ENCODE results near the gene ADGRA1. TPM values are rescaled to one million over a fixed set of nuclear protein-coding genes. Genes with fewer than 3 reads are reported as not detected.

Gene ADGRA1
- polyA plus RNA-seq, 2 of the 4 experiments (the other 2 are of a cell fraction): not detected

DNA sequence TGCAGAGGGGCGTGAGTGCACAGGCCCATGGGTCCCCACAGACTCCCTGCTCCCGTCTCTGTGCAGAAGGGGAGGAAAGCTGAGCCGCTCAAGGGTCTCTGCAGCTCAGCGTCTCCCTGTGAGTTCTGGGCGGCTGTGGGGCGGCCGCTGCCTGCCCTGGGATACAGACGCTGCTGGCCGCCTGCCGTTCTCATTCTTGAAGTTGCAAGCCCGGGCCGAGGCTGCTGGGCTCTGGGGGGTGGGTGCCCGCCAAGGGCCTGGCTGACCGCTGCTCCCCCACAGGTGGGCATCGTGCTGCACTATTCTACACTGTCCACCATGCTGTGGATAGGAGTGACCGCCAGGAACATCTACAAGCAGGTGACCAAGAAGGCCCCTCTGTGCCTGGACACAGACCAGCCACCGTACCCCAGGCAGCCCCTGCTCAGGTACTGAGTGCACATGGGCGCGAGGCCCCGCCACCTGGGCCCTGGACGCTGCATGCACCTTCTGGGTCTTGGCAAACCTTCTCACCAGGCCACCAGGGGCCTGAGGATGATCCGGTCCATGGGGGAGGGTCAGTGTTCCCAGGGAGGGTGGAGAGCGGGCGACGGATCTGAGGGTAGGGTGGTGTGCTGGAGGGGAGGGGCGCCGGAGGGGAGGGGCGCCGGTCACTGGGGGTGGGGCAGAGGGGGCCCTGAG is 14.8 kb downstream of the ADGRA1 start:
- no peak for DNase-seq (ENCODE audit: low read depth in 1 of 2, low spot score in 1 of 2)
- Histone ChIP-seq H3K4me2 (no peak overlapping the region), H3K27ac (no peak overlapping the region), H3K4me1 (no peaks in the 10 kb centered on the region), H3K9me3 (peaks cover 7% of the 10 kb centered on the region; the same call in 1 of the 3 replicates), H3K4me3 (no peak overlapping the region)
- ChIA-PET POLR2A (no interaction called here), CTCF (interaction anchor here (0.7 to 1.4 kb wide), 5 partner anchors 10 to 22 kb away, joined by 3 read pairs; no protein-coding TSS in a partner anchor)
- no peak for TF ChIP-seq HOXB5 (CRISPR knock-in tag; IDR thresholded peaks at IDR 0.05)
- TF ChIP-seq CEBPB (IDR thresholded peaks at IDR 0.05): no peak
- no peak for TF ChIP-seq FOSB (CRISPR knock-in tag; IDR thresholded peaks at IDR 0.05)
- TF ChIP-seq TP53 (CRISPR knock-in tag; IDR thresholded peaks at IDR 0.05): no peak
- TF ChIP-seq ESRRA (IDR thresholded peaks at IDR 0.05; ENCODE audit: borderline replicate concordance, low read length): no peak
- no peak for TF ChIP-seq ZNF302 (CRISPR knock-in tag; IDR thresholded peaks at IDR 0.05)
- TF ChIP-seq, protein P1, sequence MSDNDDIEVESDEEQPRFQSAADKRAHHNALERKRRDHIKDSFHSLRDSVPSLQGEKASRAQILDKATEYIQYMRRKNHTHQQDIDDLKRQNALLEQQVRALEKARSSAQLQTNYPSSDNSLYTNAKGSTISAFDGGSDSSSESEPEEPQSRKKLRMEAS (IDR thresholded peaks at IDR 0.05): no peak
- TF ChIP-seq, protein P2, sequence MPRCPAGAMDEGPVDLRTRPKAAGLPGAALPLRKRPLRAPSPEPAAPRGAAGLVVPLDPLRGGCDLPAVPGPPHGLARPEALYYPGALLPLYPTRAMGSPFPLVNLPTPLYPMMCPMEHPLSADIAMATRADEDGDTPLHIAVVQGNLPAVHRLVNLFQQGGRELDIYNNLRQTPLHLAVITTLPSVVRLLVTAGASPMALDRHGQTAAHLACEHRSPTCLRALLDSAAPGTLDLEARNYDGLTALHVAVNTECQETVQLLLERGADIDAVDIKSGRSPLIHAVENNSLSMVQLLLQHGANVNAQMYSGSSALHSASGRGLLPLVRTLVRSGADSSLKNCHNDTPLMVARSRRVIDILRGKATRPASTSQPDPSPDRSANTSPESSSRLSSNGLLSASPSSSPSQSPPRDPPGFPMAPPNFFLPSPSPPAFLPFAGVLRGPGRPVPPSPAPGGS (IDR thresholded peaks at IDR 0.05): no peak
- TF ChIP-seq NPAS2 (CRISPR knock-in tag; IDR thresholded peaks at IDR 0.05; ENCODE audit: borderline replicate concordance): no peak
- 56% methylated on average over 4 of the region's 29 CpGs for WGBS (ENCODE audit: missing lambda C conversion rate)
- no peak for ATAC-seq
- no peak for FAIRE-seq

DNA sequence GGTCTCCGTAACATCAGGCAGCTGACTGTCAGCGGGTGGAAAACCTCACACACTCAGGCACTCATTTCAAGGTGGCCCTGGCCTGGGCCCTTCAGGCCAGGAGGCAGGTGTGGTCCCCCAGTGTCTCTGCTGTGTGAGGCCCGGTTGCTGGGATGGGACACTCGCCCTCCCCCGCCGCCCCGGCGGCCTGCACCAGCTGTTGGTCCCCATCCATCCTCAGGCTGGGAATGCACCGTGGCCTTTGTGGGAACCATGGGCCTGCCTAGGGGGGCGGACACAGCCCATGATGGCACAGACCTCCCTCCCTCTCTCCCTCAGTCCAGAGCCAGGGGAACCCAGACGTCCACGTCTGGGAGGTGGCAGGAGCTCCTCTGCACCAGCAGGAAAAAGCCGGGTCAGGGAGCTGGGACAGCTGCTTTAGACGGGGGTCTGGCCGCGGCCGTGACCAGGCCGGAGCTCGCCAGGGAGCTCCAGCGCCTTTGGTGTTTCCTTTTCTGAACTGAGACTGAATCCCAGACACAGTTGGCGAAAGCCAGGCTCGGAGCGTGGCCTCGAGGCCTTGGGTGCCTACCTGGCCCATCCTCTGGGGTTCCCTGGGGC is 15.7 kb downstream of the ADGRA1 start:
- 58% methylated on average over 22 of the region's 24 CpGs for WGBS (ENCODE audit: missing lambda C conversion rate)
- H3K27ac ChIP-seq: no peak overlapping the region
- TF ChIP-seq HOXA7 (CRISPR knock-in tag; IDR thresholded peaks at IDR 0.05): no peak
- no peak for TF ChIP-seq TP53 (CRISPR knock-in tag; IDR thresholded peaks at IDR 0.05)
- TF ChIP-seq BHLHE40 (IDR thresholded peaks at IDR 0.05; ENCODE audit: low read depth, low read length): no peak
- TF ChIP-seq RCOR1 (IDR thresholded peaks at IDR 0.05; ENCODE audit: low read depth, low read length): no peak
- TF ChIP-seq, protein P3, sequence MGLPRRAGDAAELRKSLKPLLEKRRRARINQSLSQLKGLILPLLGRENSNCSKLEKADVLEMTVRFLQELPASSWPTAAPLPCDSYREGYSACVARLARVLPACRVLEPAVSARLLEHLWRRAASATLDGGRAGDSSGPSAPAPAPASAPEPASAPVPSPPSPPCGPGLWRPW (IDR thresholded peaks at IDR 0.05): no peak
- no peak for TF ChIP-seq EHF (CRISPR knock-in tag; IDR thresholded peaks at IDR 0.05)
- TF ChIP-seq GATA3 (IDR thresholded peaks at IDR 0.05; ENCODE audit: borderline replicate concordance): no peak
- no peak for TF ChIP-seq SMC3 (IDR thresholded peaks at IDR 0.05)
- TF ChIP-seq MAFK (IDR thresholded peaks at IDR 0.05; ENCODE audit: partially characterized antibody): no peak
- TF ChIP-seq, protein P4, sequence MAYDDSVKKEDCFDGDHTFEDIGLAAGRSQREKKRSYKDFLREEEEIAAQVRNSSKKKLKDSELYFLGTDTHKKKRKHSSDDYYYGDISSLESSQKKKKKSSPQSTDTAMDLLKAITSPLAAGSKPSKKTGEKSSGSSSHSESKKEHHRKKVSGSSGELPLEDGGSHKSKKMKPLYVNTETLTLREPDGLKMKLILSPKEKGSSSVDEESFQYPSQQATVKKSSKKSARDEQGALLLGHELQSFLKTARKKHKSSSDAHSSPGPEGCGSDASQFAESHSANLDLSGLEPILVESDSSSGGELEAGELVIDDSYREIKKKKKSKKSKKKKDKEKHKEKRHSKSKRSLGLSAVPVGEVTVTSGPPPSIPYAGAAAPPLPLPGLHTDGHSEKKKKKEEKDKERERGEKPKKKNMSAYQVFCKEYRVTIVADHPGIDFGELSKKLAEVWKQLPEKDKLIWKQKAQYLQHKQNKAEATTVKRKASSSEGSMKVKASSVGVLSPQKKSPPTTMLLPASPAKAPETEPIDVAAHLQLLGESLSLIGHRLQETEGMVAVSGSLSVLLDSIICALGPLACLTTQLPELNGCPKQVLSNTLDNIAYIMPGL (CRISPR knock-in tag; IDR thresholded peaks at IDR 0.05; ENCODE audit: borderline replicate concordance): no peak
- TF ChIP-seq EHMT2 (IDR thresholded peaks at IDR 0.05; ENCODE audit: low read depth): no peak
- TF ChIP-seq KDM1A (IDR thresholded peaks at IDR 0.05; ENCODE audit: low read depth): no peak
- no peak for TF ChIP-seq CHD2 (IDR thresholded peaks at IDR 0.05; ENCODE audit: low read length, partially characterized antibody)
- ChIA-PET CTCF (interaction anchor here (1.4 to 2.0 kb wide), 2 partner anchors 9 to 21 kb away, joined by 3 to 4 read pairs; no protein-coding TSS in a partner anchor), POLR2A (no interaction called here)
- H3K4me2 ChIP-seq: no peak overlapping the region
- DNase-seq (ENCODE audit: low read depth in 1 of 2, low spot score in 1 of 2): no peak
- peaks cover 14% of the 10 kb centered on the region; the same call in 2 of the 3 replicates for H3K9me3 ChIP-seq
- ATAC-seq: no peak
- H3K4me3 ChIP-seq: no peak overlapping the region
- no peak for FAIRE-seq
- no peaks in the 10 kb centered on the region for H3K4me1 ChIP-seq
